Cardiac atrium fibroblast (primary cell): ENCODE data around the gene SPANXD. TPM values are rescaled to one million over a fixed set of nuclear protein-coding genes. Genes with fewer than 3 reads are reported as not detected.

ENCODE experiments used
- total RNA-seq: library from RNA; depleted of rRNA; stranded (reverse); fragments of >200 nt; gene quantifications from 2 replicates; pipeline ENCODE4 v1.2.3, GENCODE V29; 2015

SPANXD gene
- total RNA-seq = not detected in 2 replicates

GRCh38 chrX:141698639-141699038 is at the start of gene SPANXD:
TSS of gene SPANXD (minus strand) at chrX:141698739. CDS start at chrX:141698405, 334 bp downstream.

Other genes starting within 250 kb of the SPANXD start
- not detected in 2 replicates for gene SPANXA1, start 114.0 kb downstream of the SPANXD start, total RNA-seq
- not detected in 2 replicates for gene SPANXA2, start 109.0 kb downstream of the SPANXD start, total RNA-seq
- not detected in 2 replicates for gene MAGEC3, start 139.6 kb upstream of the SPANXD start, total RNA-seq
- gene MAGEC1, start 205.2 kb upstream of the SPANXD start, total RNA-seq = not detected in 2 replicates